HEK293 (cell line): ENCODE results near the gene DST.

ENCODE experiments used
- CTCF ChIA-PET: fragments of 350-600 bp; formaldehyde crosslinking; extraction: SDS; loops from one replicate; lab custom pipeline; 2021; ENCODE audit warnings: antibody characterized with exemption; lab: Yijun Ruan, JAX
- POLR2A ChIA-PET: fragments of 300-600 bp; formaldehyde crosslinking; extraction: SDS; loops from one replicate; lab custom pipeline; 2020; ENCODE audit warnings: antibody characterized with exemption, inconsistent platforms; lab: Yijun Ruan, JAX
- H3K27ac ChIP-seq: fragments of 200-500 bp; sonication (Bioruptor generic); 2 replicates; pipeline ENCODE4 v1.5.1; 2014; ENCODE audit warnings: low read depth, low read length, control low read depth, inconsistent platforms; ENCODE audit errors: extremely low read depth
- H3K36me3 ChIP-seq, 2 experiments: fragments of 200-500 bp in 1 of 2; sonication (Bioruptor generic) in 1 of 2; 1 replicate in 1 of 2; 2 replicates in 1 of 2; pipeline ENCODE4 v1.5.1; 2014 to 2017; ENCODE audit warnings: inconsistent platforms in 2 of 2, low read length in 2 of 2; ENCODE audit not compliant: control insufficient read depth in 2 of 2, insufficient read depth in 1 of 2
- H3K4me1 ChIP-seq: fragments of 200-500 bp; sonication (Bioruptor generic); 2 replicates; pipeline ENCODE4 v1.5.1; 2014; ENCODE audit warnings: mild to moderate bottlenecking, low read length, inconsistent platforms; ENCODE audit not compliant: control insufficient read depth, insufficient read depth
- H3K4me3 ChIP-seq: 2 replicates; pipeline ENCODE4 v1.5.1; 2011; ENCODE audit warnings: low read depth, mild to moderate bottlenecking, control low read depth, low read length, moderate library complexity
- H3K9me3 ChIP-seq: fragments of 200-500 bp; sonication (Bioruptor generic); 2 replicates; pipeline ENCODE4 v1.5.1; 2014; ENCODE audit warnings: low read depth, low read length, inconsistent platforms; ENCODE audit not compliant: control insufficient read depth, insufficient read depth
- GLIS1 ChIP-seq: fragments of 450-650 bp; formaldehyde crosslinking; IDR thresholded peaks from 2 replicates; pipeline ENCODE4 v1.5.1; 2016; ENCODE audit warnings: missing biosample characterization, missing genetic modification characterization
- REST ChIP-seq: fragments of 450-650 bp; formaldehyde crosslinking; IDR thresholded peaks from 2 replicates; pipeline ENCODE4 v1.5.1; 2016; ENCODE audit warnings: missing biosample characterization, missing genetic modification characterization
- ZBTB21 ChIP-seq: fragments of 450-650 bp; formaldehyde crosslinking; IDR thresholded peaks from 2 replicates; pipeline ENCODE4 v1.5.1; 2017; ENCODE audit warnings: missing biosample characterization, missing genetic modification characterization
- ZBTB6 ChIP-seq: fragments of 450-650 bp; formaldehyde crosslinking; IDR thresholded peaks from 2 replicates; pipeline ENCODE4 v1.5.1; 2017; ENCODE audit warnings: missing biosample characterization, missing genetic modification characterization
- ZNF239 ChIP-seq: fragments of 450-650 bp; formaldehyde crosslinking; IDR thresholded peaks from 2 replicates; pipeline ENCODE4 v1.5.1; 2016; ENCODE audit warnings: missing biosample characterization, missing genetic modification characterization
- ZNF266 ChIP-seq: fragments of 450-650 bp; formaldehyde crosslinking; IDR thresholded peaks from 2 replicates; pipeline ENCODE4 v1.5.1; 2016; ENCODE audit warnings: missing biosample characterization, missing genetic modification characterization, low read depth
- ZNF398 ChIP-seq: fragments of 450-650 bp; formaldehyde crosslinking; IDR thresholded peaks from 2 replicates; pipeline ENCODE4 v1.5.1; 2017; ENCODE audit warnings: missing biosample characterization, missing genetic modification characterization
- ZNF549 ChIP-seq: fragments of 450-650 bp; IDR thresholded peaks from 2 replicates; pipeline ENCODE4 v1.5.1; 2018; ENCODE audit warnings: missing biosample characterization, missing genetic modification characterization, mild to moderate bottlenecking, inconsistent platforms, moderate library complexity
- ZNF558 ChIP-seq: fragments of 450-650 bp; formaldehyde crosslinking; IDR thresholded peaks from 2 replicates; pipeline ENCODE4 v1.5.1; 2016; ENCODE audit warnings: missing biosample characterization, missing genetic modification characterization
- ZNF596 ChIP-seq: fragments of 450-650 bp; IDR thresholded peaks from 2 replicates; pipeline ENCODE4 v1.5.0; 2018; ENCODE audit warnings: missing biosample characterization, mild to moderate bottlenecking, missing genetic modification characterization, moderate library complexity
- ZNF629 ChIP-seq: fragments of 450-650 bp; formaldehyde crosslinking; IDR thresholded peaks from 2 replicates; pipeline ENCODE4 v1.5.1; 2017; ENCODE audit warnings: missing biosample characterization, missing genetic modification characterization
- ZNF677 ChIP-seq: fragments of 450-650 bp; IDR thresholded peaks from 2 replicates; pipeline ENCODE4 v1.5.0; 2018; ENCODE audit warnings: missing biosample characterization, mild to moderate bottlenecking, missing genetic modification characterization, moderate library complexity
- ZNF701 ChIP-seq: fragments of 450-650 bp; formaldehyde crosslinking; IDR thresholded peaks from 2 replicates; pipeline ENCODE4 v1.5.1; 2016; ENCODE audit warnings: missing biosample characterization, missing genetic modification characterization
- ZNF707 ChIP-seq: fragments of 450-650 bp; formaldehyde crosslinking; IDR thresholded peaks from 2 replicates; pipeline ENCODE4 v1.5.1; 2016; ENCODE audit warnings: missing biosample characterization, missing genetic modification characterization
- ZNF768 ChIP-seq: fragments of 450-650 bp; formaldehyde crosslinking; IDR thresholded peaks from 2 replicates; pipeline ENCODE4 v1.5.1; 2018; ENCODE audit warnings: missing biosample characterization, mild to moderate bottlenecking, missing genetic modification characterization
- ZSCAN30 ChIP-seq: fragments of 450-650 bp; IDR thresholded peaks from 2 replicates; pipeline ENCODE4 v1.5.1; 2018; ENCODE audit warnings: missing biosample characterization, mild to moderate bottlenecking, missing genetic modification characterization, moderate library complexity
- TF ChIP-seq, protein P1 (sequence below): fragments of 450-650 bp; formaldehyde crosslinking; IDR thresholded peaks from 2 replicates; pipeline ENCODE4 v1.5.1; 2017; ENCODE audit warnings: missing biosample characterization, missing genetic modification characterization
- TF ChIP-seq, protein P2 (sequence below): fragments of 450-650 bp; formaldehyde crosslinking; IDR thresholded peaks from 2 replicates; pipeline ENCODE4 v1.5.1; 2016; ENCODE audit warnings: missing biosample characterization, missing genetic modification characterization, borderline replicate concordance

DST gene

DNA sequence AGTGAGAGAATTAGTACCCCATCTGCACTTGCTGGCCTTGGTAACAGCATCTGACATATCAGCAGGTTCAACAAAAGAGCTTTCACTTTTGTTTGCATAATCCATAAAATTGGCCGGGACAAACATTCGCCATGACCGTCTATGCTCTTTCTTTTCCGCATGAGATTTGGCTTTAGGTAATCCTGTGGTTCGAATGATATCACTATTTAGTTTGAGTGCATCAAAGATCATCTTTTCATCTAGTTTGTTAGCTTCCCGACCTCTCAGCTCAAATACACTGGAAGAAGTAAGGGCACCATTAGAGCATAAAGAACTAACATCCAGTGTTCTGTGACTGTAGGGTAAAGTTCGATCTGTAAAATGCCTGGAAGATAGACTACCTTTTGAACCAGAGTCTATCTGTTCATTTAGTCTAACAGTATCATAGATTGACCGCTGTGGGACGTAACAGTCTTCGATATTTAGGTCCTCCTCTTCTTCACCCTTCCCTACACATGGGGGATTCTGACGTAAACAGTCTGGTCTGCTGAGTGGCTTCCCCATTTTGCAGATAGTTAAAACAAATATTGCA, 101.6 kb downstream of the DST start (continued):
- no peak for TF ChIP-seq REST
- TF ChIP-seq ZNF629 (tag by site-specific recombination) = peak; percentile 79

DNA sequence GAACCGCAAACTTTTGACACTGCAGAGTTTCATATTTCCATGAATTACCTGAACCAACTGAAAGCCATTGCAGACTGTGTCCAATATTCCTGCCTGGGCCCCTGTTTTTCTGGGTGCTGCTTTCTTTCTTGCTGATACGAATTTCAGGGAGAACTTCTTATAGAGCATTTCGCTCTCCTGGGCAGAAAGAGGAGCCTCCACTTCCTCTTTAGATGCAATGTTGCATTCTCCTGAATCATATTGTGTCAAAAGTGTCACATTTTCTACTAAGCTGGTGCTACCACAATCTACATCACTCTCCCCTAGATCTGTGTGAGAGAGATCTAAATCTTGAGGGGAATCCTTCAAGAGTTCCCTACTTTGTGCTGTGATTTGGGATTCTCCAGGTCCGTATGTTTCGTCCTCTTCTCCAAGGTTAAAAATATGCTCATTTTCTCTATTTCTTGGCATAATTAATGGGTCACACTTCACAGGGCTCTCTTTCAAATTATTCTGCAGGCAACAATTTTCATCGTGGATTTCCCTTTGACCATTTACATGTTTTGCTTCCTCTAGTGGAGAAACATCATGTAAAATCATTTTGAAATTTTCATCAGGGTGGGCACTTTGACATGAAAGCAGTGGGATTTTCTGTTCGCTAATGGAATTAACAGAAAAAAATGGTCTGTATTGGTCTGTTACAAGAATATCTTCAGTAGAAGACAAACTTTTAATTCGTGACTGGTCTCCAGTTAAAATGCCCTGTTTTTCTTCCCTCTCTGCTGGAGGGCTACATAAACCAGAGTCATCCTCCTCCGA, 102.3 kb downstream of the DST start:
- peaks cover 6 to 10% of the 10 kb centered on the region in 2 experiments; a peak in 2 of 3 replicates for H3K36me3 ChIP-seq
- no peaks in the 10 kb centered on the region for H3K9me3 ChIP-seq
- H3K4me1 ChIP-seq = peaks cover 33% of the 10 kb centered on the region
- H3K4me3 ChIP-seq = peak overlapping the region; percentile 53
- ChIA-PET POLR2A (no interaction called here), CTCF (interaction anchor here (0.7 to 2.9 kb wide), 10 partner anchors 7 to 64 kb away, joined by 3 to 15 read pairs (median 4); no protein-coding TSS in a partner anchor)
- H3K27ac ChIP-seq = peak overlapping the region; percentile 95
- TF ChIP-seq ZNF701 (no peak), ZNF558 (tag by site-specific recombination) (no peak), ZSCAN30 (0 out of 2 replicates have a peak, but pooled peaks have one; percentile 15), ZNF398 (tag by site-specific recombination) (no peak), ZNF596 (tag by site-specific recombination) (no peak), GLIS1 (tag by site-specific recombination) (peak; percentile 49; the same call in 1 of the 2 replicates), ZNF768 (tag by site-specific recombination) (no peak), ZNF239 (no peak), ZNF266 (no peak), ZNF677 (tag by site-specific recombination) (no peak), ZBTB6 (tag by site-specific recombination) (no peak), ZBTB21 (no peak), ZNF549 (no peak), ZNF707 (no peak)
- TF ChIP-seq, protein P1, sequence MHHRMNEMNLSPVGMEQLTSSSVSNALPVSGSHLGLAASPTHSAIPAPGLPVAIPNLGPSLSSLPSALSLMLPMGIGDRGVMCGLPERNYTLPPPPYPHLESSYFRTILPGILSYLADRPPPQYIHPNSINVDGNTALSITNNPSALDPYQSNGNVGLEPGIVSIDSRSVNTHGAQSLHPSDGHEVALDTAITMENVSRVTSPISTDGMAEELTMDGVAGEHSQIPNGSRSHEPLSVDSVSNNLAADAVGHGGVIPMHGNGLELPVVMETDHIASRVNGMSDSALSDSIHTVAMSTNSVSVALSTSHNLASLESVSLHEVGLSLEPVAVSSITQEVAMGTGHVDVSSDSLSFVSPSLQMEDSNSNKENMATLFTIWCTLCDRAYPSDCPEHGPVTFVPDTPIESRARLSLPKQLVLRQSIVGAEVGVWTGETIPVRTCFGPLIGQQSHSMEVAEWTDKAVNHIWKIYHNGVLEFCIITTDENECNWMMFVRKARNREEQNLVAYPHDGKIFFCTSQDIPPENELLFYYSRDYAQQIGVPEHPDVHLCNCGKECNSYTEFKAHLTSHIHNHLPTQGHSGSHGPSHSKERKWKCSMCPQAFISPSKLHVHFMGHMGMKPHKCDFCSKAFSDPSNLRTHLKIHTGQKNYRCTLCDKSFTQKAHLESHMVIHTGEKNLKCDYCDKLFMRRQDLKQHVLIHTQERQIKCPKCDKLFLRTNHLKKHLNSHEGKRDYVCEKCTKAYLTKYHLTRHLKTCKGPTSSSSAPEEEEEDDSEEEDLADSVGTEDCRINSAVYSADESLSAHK (tag by site-specific recombination) = no peak
- TF ChIP-seq, protein P2, sequence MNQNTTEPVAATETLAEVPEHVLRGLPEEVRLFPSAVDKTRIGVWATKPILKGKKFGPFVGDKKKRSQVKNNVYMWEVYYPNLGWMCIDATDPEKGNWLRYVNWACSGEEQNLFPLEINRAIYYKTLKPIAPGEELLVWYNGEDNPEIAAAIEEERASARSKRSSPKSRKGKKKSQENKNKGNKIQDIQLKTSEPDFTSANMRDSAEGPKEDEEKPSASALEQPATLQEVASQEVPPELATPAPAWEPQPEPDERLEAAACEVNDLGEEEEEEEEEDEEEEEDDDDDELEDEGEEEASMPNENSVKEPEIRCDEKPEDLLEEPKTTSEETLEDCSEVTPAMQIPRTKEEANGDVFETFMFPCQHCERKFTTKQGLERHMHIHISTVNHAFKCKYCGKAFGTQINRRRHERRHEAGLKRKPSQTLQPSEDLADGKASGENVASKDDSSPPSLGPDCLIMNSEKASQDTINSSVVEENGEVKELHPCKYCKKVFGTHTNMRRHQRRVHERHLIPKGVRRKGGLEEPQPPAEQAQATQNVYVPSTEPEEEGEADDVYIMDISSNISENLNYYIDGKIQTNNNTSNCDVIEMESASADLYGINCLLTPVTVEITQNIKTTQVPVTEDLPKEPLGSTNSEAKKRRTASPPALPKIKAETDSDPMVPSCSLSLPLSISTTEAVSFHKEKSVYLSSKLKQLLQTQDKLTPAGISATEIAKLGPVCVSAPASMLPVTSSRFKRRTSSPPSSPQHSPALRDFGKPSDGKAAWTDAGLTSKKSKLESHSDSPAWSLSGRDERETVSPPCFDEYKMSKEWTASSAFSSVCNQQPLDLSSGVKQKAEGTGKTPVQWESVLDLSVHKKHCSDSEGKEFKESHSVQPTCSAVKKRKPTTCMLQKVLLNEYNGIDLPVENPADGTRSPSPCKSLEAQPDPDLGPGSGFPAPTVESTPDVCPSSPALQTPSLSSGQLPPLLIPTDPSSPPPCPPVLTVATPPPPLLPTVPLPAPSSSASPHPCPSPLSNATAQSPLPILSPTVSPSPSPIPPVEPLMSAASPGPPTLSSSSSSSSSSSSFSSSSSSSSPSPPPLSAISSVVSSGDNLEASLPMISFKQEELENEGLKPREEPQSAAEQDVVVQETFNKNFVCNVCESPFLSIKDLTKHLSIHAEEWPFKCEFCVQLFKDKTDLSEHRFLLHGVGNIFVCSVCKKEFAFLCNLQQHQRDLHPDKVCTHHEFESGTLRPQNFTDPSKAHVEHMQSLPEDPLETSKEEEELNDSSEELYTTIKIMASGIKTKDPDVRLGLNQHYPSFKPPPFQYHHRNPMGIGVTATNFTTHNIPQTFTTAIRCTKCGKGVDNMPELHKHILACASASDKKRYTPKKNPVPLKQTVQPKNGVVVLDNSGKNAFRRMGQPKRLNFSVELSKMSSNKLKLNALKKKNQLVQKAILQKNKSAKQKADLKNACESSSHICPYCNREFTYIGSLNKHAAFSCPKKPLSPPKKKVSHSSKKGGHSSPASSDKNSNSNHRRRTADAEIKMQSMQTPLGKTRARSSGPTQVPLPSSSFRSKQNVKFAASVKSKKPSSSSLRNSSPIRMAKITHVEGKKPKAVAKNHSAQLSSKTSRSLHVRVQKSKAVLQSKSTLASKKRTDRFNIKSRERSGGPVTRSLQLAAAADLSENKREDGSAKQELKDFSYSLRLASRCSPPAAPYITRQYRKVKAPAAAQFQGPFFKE (tag by site-specific recombination) = no peak
